Eye (tissue), 1 donor: ENCODE results near the gene UBAP1L.
"Not testable (repeated sequence)": the region's sequence is repeated elsewhere in the genome, so short reads cannot be mapped to it uniquely, and the experiment has no call there.

Experiments used
- DNase-seq: peaks from one replicate; pipeline ENCODE4 v3.0.0-alpha.2; 2015

Gene UBAP1L

DNA sequence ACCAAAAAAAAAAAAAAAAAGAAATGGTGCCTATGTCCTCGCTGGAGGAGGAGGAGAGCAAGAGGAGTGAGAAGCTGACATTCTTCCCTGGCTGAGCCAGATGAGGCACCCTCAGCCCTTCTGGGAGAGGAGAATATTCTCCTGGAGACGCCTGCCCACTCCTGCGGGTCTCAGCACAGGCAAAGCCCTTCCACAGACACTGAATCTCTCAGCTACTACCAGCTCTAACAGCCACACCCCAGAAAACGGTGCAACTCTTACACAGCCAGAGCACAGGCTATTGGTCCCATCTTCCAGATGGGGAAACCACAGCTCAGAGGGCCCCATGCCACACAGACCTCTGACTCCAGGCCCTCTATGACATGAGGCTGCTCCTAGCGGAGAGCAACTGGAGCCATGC lies 52.9 kb downstream of the UBAP1L start:
- no peak for DNase-seq

DNA sequence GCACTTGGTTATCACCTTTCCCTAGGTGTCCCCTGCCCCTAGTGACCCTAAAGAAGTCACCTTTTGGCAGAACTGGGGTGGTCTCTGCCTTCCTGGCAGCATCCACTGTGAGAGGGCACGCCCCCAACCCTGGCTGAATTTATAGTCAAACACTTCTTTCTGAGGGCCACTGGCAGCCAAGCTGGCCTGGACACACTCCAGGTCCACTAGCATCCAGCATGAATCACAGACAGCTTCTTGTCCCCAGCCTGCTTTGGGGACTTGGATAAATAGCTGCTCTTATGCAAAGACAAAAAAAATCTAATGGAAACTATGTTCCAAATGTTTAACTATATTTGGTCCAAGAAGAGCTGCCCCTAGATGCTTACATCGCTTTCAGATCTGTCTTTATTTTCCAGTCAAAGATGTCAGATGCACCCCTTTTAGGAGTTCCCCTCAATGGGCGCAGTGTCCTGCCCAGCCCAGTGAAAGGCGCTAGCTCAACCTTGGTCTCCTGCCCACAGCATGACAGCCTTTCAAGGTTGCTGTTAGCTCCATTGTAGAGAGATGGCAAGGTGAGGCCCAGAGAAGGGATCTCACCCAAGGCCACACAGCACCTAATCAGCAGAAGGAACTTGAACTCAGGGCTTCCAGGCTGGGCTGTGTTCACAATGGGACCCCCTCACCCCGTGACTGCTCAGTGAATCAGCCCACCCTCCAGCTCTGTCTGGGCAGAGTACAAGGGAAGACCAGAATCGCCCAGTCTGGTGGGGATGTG lies 54.2 kb downstream of the UBAP1L start:
- no peak for DNase-seq

GRCh38 chr15:65059931-65060596 lies 54.9 kb downstream of the UBAP1L start:
- DNase-seq = no peak

DNA sequence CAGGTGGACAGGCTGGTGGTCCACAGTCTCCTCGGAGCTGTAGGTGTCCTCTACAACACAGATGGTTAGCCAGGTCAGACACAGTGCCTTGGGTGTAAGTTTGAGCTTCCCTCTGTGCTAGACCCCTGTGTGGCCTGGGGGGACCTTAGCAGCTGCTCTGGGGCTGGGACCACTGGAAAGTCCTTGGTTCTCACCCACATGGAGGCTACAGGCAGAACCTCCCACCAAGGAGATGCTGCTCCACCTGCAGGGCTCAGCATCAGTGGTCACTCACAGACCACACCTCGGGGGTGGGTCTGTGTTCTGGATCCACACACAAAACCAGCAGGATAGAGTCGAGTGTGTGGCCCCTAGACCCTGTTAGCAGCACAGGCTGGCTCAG lies 55.6 kb downstream of the UBAP1L start:
- no peak for DNase-seq

DNA sequence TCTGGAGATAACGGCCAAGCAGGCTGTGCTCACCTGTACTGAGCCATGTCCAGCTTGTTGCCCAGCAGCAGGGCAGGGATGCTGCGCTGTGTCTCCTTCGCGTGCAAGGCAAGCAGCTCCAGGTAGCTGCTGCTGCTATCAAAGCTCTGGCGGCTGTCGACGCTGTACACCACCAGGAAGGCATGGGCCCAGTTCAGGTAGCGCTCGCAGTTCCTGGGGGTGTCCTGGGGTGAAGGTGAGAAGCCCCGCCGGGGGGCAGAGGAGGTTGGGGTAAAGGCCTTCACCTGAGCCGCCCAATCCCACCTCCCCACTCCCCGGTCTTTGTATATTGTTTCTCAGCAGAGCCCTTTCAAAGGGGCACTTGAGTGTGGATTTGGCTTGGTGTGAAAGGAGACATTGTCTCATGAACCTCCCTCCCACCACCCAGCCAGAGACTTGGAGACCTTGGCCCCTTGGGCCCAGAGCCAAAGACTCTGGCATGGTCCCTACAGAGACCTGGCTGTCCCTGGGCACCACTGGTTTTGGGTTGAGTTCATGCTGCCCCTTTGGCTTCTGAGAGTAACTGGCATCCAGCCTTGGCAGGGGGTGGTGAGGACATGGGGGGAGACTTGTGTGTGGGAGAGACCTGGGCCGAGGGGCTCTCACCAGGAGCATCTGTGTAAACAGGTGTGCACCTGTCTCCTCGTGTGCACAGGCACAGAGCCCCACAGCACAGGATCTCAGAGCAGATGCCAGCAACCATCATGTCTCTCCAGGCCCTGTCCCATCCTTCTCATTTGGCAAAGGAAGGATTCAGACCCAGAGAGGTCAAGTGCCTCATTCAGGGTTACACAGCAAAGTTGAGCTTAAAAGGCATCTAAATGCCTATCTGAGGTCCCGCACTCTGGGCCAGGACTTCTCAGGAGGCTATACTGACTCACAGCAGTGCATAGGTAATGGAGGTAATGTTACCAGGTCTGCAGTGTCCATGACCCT lies 56.3 kb downstream of the UBAP1L start:
- DNase-seq = no peak

DNA sequence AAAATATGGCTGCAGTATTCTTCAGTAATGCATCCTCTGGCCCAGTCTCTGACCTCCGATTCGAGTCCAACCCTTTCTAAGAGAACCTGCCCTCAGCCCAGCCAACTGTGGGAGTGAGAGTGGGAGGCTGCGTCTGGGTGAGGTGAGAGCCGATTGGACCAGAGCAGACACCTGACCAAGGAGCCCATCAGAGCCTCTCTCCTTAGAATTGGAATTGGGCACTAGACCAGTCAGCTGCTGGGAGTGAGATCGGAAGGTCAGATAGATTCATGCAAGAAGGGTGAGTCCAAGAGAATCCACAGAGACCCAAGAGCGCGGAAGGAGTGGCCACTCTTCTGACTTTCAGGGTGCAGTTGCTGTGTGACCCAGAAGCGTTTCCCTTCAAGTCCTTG lies 57.5 kb downstream of the UBAP1L start:
- DNase-seq = no peak

DNA sequence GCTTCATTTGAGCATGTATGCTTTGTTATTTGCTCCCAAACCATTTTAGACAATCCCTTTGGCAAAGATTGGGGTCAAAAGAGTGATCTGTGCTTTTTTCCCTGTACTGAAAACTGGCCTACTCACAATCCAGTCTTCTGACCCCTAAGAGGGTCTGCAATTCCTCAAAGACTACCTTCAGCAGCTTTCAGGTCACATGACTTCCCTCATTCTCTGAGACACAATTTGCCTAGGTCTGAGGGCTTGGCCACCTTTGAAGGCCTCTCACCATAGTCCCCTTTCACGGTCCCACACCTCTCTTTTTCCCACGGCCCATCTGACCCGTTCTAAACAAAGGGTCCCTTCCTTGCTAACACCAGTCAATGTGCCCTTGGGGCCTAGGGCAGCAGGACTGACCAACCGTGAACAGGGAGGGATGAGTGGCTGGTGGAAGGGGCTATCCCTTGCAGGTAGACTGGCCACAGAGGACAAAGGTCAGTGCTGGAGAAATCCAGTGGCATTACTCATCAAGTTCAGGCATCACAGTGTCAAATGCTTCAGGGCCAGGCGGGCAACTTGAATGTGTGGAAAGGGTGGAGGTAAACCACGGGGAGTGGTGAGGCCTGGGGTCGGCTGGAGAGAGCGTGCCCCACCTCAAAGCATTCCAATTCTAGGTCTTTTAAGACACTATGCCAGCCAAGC lies 58.0 kb downstream of the UBAP1L start:
- no peak for DNase-seq

DNA sequence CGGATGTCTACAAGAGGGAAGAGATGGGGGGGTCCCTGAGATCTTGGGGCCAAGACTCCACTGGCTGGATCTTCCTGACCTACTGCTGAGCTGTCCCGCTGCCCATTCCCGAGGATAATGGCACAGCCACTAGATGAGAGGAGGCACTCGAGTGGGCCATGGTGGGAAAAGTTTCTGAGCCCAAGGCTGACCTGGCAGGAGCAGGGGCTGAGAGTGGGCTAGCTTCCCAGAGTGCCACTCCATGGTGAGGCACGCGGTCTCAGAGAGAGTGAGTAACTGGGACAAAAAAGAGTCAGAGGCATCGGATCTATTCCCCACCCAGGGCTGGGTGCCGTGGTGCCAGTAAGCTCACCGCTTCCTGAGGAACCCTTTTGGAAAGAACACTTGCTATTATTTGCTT lies 58.9 kb downstream of the UBAP1L start:
- no peak for DNase-seq

DNA sequence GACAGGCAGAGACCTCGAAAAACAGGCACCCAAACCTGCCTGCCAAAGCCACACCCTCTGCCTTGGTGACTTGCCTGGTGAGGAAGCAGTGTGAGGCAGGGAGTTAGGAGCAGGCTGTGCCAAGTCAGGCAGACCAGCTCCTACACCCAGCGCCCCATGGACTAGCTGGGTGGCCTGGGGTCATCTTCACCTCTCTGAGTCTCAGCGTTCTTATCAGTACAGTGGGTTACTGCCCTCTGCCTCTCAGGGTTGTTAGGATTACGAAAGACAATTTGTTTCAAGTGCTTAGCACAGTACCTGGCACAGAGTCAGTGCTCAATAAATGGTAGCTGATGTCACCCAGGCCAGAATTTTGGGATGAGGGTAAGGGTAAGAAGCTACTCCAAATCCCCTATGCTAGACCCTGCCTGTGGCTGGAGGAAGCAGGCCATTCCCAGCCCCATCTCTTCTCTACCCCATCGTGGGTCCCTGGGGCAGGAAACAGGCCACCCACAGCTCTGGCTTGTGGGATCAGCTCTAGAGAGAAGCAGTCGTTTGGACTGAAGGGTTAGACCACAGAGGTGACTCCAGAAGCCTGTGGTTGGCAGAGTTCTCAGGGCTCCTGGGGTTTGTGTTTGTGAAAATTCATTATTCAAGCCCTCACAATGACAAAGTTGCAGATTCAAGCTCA lies 59.7 kb downstream of the UBAP1L start:
- no peak for DNase-seq

- peak; percentile 92 for DNase-seq
Observed at GRCh38 chr15:65054333-65055200, 60.4 kb downstream of the UBAP1L start.

- no peak for DNase-seq
Observed at GRCh38 chr15:65052956-65053355, 62.0 kb downstream of the UBAP1L start.

DNA sequence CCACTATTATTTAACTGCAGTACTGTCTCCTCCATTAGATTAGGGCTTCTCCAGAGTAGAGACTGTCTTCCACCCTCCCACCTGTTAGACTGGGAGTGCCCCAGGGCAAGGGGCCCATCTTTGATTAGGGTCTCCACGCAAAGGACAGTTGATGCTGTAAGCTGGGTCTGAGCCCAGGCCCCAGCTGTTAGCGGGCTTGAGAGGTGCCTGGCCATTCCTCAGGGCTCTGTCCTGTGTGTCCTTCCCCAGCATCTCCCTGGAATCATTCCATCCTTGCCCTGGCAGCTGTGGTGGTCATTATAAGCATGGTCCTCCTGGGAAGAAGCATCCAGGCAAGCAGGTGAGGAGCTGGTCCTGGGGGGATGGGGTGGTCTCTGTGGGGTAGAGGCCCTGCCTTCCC lies 63.7 kb downstream of the UBAP1L start:
- DNase-seq = no peak

GRCh38 chr15:65050270-65050669 lies 64.7 kb downstream of the UBAP1L start:
- no peak for DNase-seq

GRCh38 chr15:65049418-65049840 lies 65.6 kb downstream of the UBAP1L start:
- peak; percentile 98 for DNase-seq

- no peak for DNase-seq
Observed at GRCh38 chr15:65048241-65048640, 66.8 kb downstream of the UBAP1L start.

DNA sequence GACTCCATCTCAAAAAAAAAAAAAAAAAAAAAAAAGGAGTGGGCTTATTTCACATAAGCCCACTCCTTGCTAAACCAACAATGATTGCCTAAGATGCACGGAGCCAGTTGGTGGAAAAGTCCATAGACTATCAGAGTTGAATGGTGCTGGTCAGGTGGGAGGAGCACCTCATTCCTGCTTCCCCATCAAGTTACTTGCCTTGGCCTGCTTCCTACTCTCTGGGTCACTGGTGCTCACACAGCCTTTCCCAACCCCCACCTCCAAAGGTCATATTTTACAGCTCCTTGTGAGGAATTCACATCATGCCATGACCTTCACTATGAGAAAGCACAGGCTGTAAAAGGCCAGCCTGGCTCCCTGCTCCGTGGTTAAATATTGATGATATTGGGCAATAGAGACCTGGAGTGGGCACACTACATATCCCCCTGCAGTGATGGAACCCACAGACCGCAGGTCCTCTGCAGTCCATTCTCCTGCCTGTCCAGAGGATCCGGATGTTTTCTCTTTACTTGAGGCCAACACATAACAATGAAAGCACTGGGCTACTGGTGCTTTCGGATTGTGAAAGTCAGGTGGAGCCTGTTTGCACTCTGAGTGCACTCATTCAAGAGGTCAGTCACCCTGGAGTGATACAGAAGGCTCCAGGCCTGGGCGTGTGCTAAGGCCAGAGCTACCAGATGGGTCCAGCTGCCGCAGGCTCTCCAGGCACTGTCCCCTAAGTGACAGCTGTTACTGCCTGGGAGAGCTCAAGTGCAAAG lies 70.1 kb downstream of the UBAP1L start, which contains the start of gene SLC51B:
SLC51B (plus strand) TSS at position 664 of the 758 bp plus-strand sequence. CDS start 4,618 bp downstream, outside the sequence.
- DNase-seq = peak; percentile 83

DNA sequence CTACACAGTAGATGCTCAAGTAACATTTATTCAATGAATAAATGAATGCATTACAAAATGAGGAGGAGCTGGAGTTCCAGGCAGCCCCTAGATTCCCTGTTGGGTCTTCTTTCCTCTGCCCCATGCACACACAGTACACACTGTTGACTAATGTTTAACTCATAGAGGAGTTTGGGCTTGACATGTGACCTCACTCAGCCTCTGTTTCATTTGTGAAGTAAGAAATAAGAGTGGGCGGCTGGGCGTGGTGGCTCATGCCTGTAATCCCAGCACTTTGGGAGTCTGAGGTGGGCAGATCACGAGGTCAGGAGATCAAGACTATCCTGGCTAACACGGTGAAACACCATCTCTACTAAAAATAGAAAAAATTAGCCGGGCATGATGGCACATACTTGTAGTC lies 70.8 kb downstream of the UBAP1L start:
- not testable (repeated sequence) for DNase-seq

DNA sequence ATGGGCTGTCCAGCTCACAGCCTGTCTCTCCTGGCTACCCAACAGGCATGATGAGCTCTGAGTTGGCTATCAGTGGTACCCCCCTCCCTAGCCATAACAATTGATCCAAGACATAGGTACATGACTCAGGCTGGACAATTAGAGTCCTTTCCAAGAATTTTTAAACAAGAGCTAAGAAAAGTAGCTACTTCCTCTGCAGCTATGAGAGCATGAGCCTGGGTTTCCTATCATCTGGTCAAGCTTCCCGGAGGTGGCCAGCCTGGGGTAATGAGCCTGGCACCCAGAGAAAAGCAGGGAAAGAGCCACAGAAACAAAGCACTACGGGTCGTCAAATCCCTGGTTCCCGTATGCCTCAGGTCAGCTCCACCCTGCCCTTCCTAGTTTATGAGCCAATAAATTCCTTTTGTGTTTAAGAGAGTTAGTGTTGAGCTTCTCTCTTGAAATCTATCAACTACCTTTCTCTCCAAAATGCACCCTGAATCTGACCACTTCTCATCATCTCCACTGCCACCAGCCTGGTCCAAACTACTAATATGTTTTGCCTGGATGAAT lies 72.1 kb downstream of the UBAP1L start:
- no peak for DNase-seq
